ENCODE measurements around the gene PIGL.
A peak's percentile ranks its signal among the peaks of the same experiment; 100 is the strongest.

PIGL gene

GRCh38 chr17:16358394-16358793 is 141.4 kb downstream of the PIGL start:
- CTCF ChIA-PET: no interaction called here
- POLR2A ChIA-PET: interaction anchor here (0.6 kb wide), 1 partner anchor 193 kb away, joined by 3 read pairs; no protein-coding TSS in a partner anchor
- Histone ChIP-seq H3K36me3 (ENCODE audit: control insufficient read depth in 4 of 4, insufficient read depth in 4 of 4, low read length in 3 of 4) (no peaks in the 10 kb centered on the region), H3K4me1 (ENCODE audit: control extremely low read depth in 1 of 4, control insufficient read depth in 4 of 4, insufficient read depth in 4 of 4, low read length in 3 of 4) (peaks cover 0 to 5% (median 5%) of the 10 kb centered on the region in 4 experiments), H3K27ac (ENCODE audit: insufficient read depth in 1 of 2, low read depth in 1 of 2, low read length in 2 of 2, poor library complexity in 1 of 2, severe bottlenecking in 2 of 2) (no peak overlapping the region), H3K27me3 (replicated peaks in 2 of 5; ENCODE audit: control insufficient read depth in 4 of 5, insufficient read depth in 5 of 5, low read length in 4 of 5) (no peaks in the 10 kb centered on the region), H3K4me3 (ENCODE audit: control insufficient read depth in 1 of 7, extremely low read depth in 1 of 7, insufficient read depth in 4 of 7, low read depth in 2 of 7, low read length in 6 of 7) (no peak overlapping the region), H3K9me3 (ENCODE audit: control extremely low read depth in 1 of 5, control insufficient read depth in 4 of 5, insufficient read depth in 2 of 5, low read depth in 1 of 5, low read length in 4 of 5) (no peaks in the 10 kb centered on the region)
- DNase-seq: no peak

- DNase-seq: no peak
- Histone ChIP-seq H3K36me3 (ENCODE audit: control insufficient read depth in 4 of 4, insufficient read depth in 4 of 4, low read length in 3 of 4) (no peaks in the 10 kb centered on the region), H3K4me3 (ENCODE audit: control insufficient read depth in 1 of 7, extremely low read depth in 1 of 7, insufficient read depth in 4 of 7, low read depth in 2 of 7, low read length in 6 of 7) (no peak overlapping the region), H3K27me3 (replicated peaks in 2 of 5; ENCODE audit: control insufficient read depth in 4 of 5, insufficient read depth in 5 of 5, low read length in 4 of 5) (no peaks in the 10 kb centered on the region), H3K27ac (ENCODE audit: insufficient read depth in 1 of 2, low read depth in 1 of 2, low read length in 2 of 2, poor library complexity in 1 of 2, severe bottlenecking in 2 of 2) (no peak overlapping the region), H3K4me1 (ENCODE audit: control extremely low read depth in 1 of 4, control insufficient read depth in 4 of 4, insufficient read depth in 4 of 4, low read length in 3 of 4) (peaks cover 0 to 3% (median 0%) of the 10 kb centered on the region in 4 experiments), H3K9me3 (ENCODE audit: control extremely low read depth in 1 of 5, control insufficient read depth in 4 of 5, insufficient read depth in 2 of 5, low read depth in 1 of 5, low read length in 4 of 5) (no peaks in the 10 kb centered on the region)
- 97% methylated on average over 6 of the region's 8 CpGs for WGBS (ENCODE audit: insufficient coverage)
- POLR2A ChIA-PET: no interaction called here
- CTCF ChIA-PET: no interaction called here
These were observed 144.9 kb downstream of the PIGL start for GRCh38 chr17:16361874-16362273.

DNA sequence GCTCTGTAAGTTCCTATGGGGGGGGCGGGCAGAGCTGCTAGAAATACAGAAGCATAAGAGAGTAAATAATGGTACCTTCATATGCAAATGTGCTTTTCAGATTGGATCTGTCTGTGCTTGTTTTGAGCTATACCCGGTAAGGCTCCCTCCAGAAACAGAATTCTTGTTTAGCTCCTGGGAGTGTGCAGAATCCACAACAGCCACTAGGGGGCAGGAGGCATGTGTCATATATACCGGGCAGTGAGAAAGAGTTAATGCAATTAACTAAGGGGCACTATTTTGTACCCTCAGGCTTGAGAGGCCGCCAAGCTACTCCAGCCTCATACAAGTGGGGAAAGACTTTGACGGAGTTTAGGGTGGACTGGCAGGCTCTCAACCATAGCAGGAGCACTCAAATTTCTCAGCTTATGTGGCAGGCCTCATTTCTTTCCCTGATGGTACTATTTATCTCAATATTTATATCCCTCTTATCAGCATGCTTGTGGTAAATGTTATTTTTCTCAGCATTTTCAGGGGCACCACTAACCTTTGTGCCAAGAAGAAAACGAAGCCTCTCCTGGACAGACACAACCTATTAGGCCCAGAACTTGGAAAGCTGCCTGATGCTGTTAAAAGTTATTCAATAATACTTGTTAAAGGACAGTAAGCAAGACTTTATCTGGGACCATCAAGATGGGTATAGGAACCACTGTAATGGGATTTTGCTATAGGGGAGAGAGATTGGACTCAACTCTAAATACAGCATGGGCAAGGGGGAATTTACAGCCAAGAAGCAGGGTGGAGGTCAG is 146.9 kb downstream of the PIGL start:
- DNase-seq: peak; percentile 71 to 89 (median 82)
- H3K27me3 ChIP-seq (replicated peaks in 2 of 5; ENCODE audit: control insufficient read depth in 4 of 5, insufficient read depth in 5 of 5, low read length in 4 of 5): no peaks in the 10 kb centered on the region
- H3K9me3 ChIP-seq (ENCODE audit: control extremely low read depth in 1 of 5, control insufficient read depth in 4 of 5, insufficient read depth in 2 of 5, low read depth in 1 of 5, low read length in 4 of 5): no peaks in the 10 kb centered on the region
- WGBS (ENCODE audit: insufficient coverage): 5% methylated on average over 3 of the region's 6 CpGs
- peaks cover 0 to 3% (median 0%) of the 10 kb centered on the region in 4 experiments for H3K4me1 ChIP-seq (ENCODE audit: control extremely low read depth in 1 of 4, control insufficient read depth in 4 of 4, insufficient read depth in 4 of 4, low read length in 3 of 4)
- H3K36me3 ChIP-seq (ENCODE audit: control insufficient read depth in 4 of 4, insufficient read depth in 4 of 4, low read length in 3 of 4): no peaks in the 10 kb centered on the region
- CTCF ChIA-PET: interaction anchor here (0.6 to 4.9 kb wide), 29 partner anchors 9 to 211 kb away, joined by 3 to 66 read pairs (median 5); partner anchors contain the start of genes CENPV, TRPV2 and UBB
- POLR2A ChIA-PET: interaction anchor here (0.5 to 2.0 kb wide), 5 partner anchors 22 to 105 kb away, joined by 3 to 13 read pairs (median 4); partner anchors contain the start of gene TRPV2
- H3K27ac ChIP-seq (ENCODE audit: insufficient read depth in 1 of 2, low read depth in 1 of 2, low read length in 2 of 2, poor library complexity in 1 of 2, severe bottlenecking in 2 of 2): no peak overlapping the region
- H3K4me3 ChIP-seq (ENCODE audit: control insufficient read depth in 1 of 7, extremely low read depth in 1 of 7, insufficient read depth in 4 of 7, low read depth in 2 of 7, low read length in 6 of 7): no peak overlapping the region

DNA sequence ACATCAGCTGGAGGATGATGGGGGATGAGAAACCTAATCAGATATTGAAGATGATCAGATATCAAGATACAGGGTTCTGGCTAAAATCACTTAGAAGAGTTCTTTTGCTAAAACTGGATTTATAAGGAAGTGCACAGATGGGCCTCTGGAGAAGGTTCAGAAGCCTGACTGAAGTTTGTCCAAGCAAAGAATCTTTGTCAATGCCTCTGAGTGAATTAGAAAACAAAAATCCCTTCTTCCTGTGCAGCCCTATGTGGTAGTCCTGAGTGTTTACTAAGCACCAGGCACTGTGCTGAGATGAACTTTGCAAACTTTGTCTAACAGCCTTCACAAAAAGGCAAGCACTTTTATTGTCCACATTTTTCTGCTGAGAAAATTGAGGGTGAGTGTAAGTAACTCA is 147.6 kb downstream of the PIGL start:
- no peak for DNase-seq
- Histone ChIP-seq H3K27me3 (replicated peaks in 2 of 5; ENCODE audit: control insufficient read depth in 4 of 5, insufficient read depth in 5 of 5, low read length in 4 of 5) (no peaks in the 10 kb centered on the region), H3K9me3 (ENCODE audit: control extremely low read depth in 1 of 5, control insufficient read depth in 4 of 5, insufficient read depth in 2 of 5, low read depth in 1 of 5, low read length in 4 of 5) (no peaks in the 10 kb centered on the region), H3K27ac (ENCODE audit: insufficient read depth in 1 of 2, low read depth in 1 of 2, low read length in 2 of 2, poor library complexity in 1 of 2, severe bottlenecking in 2 of 2) (no peak overlapping the region), H3K4me3 (ENCODE audit: control insufficient read depth in 1 of 7, extremely low read depth in 1 of 7, insufficient read depth in 4 of 7, low read depth in 2 of 7, low read length in 6 of 7) (no peak overlapping the region), H3K4me1 (ENCODE audit: control extremely low read depth in 1 of 4, control insufficient read depth in 4 of 4, insufficient read depth in 4 of 4, low read length in 3 of 4) (peaks cover 0 to 3% (median 0%) of the 10 kb centered on the region in 4 experiments), H3K36me3 (ENCODE audit: control insufficient read depth in 4 of 4, insufficient read depth in 4 of 4, low read length in 3 of 4) (no peaks in the 10 kb centered on the region)
- CTCF ChIA-PET: interaction anchor here (0.8 to 4.9 kb wide), 15 partner anchors 11 to 157 kb away, joined by 3 to 66 read pairs (median 7); partner anchors contain the start of genes CENPV, TRPV2 and UBB
- POLR2A ChIA-PET: no interaction called here

- 95% methylated on average over 4 of the region's 5 CpGs for WGBS (ENCODE audit: insufficient coverage)
- ChIA-PET CTCF (interaction anchor here (1.0 to 9.9 kb wide), 3 partner anchors 7 to 56 kb away, joined by 3 to 66 read pairs (median 3); partner anchors contain the start of gene TRPV2), POLR2A (no interaction called here)
These were observed 154.7 kb downstream of the PIGL start for GRCh38 chr17:16371742-16372141.

DNA sequence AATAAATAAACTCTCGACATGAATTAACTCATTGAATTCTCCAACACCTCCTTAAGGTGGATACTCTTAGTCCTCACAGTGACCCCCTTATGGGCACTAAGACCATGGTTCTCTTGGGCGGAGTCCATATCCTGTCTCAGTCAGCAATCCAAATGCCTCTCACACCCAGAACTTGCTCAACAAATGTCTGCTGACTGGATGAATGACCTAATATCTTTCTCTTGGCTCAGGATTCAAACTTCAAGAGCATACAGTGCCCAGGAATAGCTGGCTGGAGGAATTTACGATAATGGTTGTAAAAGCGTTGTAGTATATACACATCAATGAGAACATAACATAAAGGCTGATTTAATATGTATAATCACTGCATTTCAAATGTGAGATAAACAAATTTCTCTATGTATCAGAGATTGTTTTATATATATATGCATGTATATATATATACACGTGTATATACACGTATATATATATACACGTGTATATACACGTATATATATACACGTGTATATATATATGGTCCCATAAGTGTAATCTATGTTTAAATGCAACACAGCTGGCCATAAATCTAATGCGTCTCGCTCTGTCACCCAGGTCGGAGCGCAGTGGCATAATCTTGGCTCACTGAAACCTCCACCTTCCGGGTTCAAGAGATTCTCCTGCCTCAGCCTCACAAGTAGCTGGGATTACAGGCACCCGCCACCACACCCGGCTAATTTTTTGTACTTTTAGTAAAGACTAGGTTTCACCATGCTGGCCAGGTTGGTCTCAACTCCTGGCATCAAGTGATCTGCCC is 157.3 kb downstream of the PIGL start:
- 97% methylated on average over 8 of the region's 16 CpGs for WGBS (ENCODE audit: insufficient coverage)
- POLR2A ChIA-PET: no interaction called here
- CTCF ChIA-PET: interaction anchor here (0.6 to 9.9 kb wide), 4 partner anchors 10 to 148 kb away, joined by 3 to 66 read pairs (median 4); partner anchors contain the start of gene TRPV2

More at GRCh38 chr17:16371742-16372141, 154.7 kb downstream of the PIGL start:
- Histone ChIP-seq H3K36me3 (ENCODE audit: control insufficient read depth in 4 of 4, insufficient read depth in 4 of 4, low read length in 3 of 4) (no peaks in the 10 kb centered on the region), H3K9me3 (ENCODE audit: control extremely low read depth in 1 of 5, control insufficient read depth in 4 of 5, insufficient read depth in 2 of 5, low read depth in 1 of 5, low read length in 4 of 5) (no peaks in the 10 kb centered on the region), H3K27me3 (replicated peaks in 2 of 5; ENCODE audit: control insufficient read depth in 4 of 5, insufficient read depth in 5 of 5, low read length in 4 of 5) (no peaks in the 10 kb centered on the region), H3K4me3 (ENCODE audit: control insufficient read depth in 1 of 7, extremely low read depth in 1 of 7, insufficient read depth in 4 of 7, low read depth in 2 of 7, low read length in 6 of 7) (no peak overlapping the region), H3K27ac (ENCODE audit: insufficient read depth in 1 of 2, low read depth in 1 of 2, low read length in 2 of 2, poor library complexity in 1 of 2, severe bottlenecking in 2 of 2) (no peak overlapping the region), H3K4me1 (ENCODE audit: control extremely low read depth in 1 of 4, control insufficient read depth in 4 of 4, insufficient read depth in 4 of 4, low read length in 3 of 4) (no peaks in the 10 kb centered on the region)
- DNase-seq: no peak

More for the DNA sequence above, 157.3 kb downstream of the PIGL start:
- H3K27me3 ChIP-seq (replicated peaks in 2 of 5; ENCODE audit: control insufficient read depth in 4 of 5, insufficient read depth in 5 of 5, low read length in 4 of 5): no peaks in the 10 kb centered on the region
- H3K4me3 ChIP-seq (ENCODE audit: control insufficient read depth in 1 of 7, extremely low read depth in 1 of 7, insufficient read depth in 4 of 7, low read depth in 2 of 7, low read length in 6 of 7): no peak overlapping the region
- H3K9me3 ChIP-seq (ENCODE audit: control extremely low read depth in 1 of 5, control insufficient read depth in 4 of 5, insufficient read depth in 2 of 5, low read depth in 1 of 5, low read length in 4 of 5): no peaks in the 10 kb centered on the region
- no peaks in the 10 kb centered on the region for H3K4me1 ChIP-seq (ENCODE audit: control extremely low read depth in 1 of 4, control insufficient read depth in 4 of 4, insufficient read depth in 4 of 4, low read length in 3 of 4)
- H3K36me3 ChIP-seq (ENCODE audit: control insufficient read depth in 4 of 4, insufficient read depth in 4 of 4, low read length in 3 of 4): no peaks in the 10 kb centered on the region
- no peak overlapping the region for H3K27ac ChIP-seq (ENCODE audit: insufficient read depth in 1 of 2, low read depth in 1 of 2, low read length in 2 of 2, poor library complexity in 1 of 2, severe bottlenecking in 2 of 2)
- no peak for DNase-seq
